H9 (cell line): Measurements from ENCODE around the gene SAMD8. TPM values are rescaled to one million over a fixed set of nuclear protein-coding genes. Genes with fewer than 3 reads are reported as not detected.
A peak's percentile ranks its signal among the peaks of the same experiment; 100 is the strongest.

Source experiments
- DNase-seq: peaks from one replicate; pipeline ENCODE4 v3.0.0-alpha.2; 2017
- H2AFZ ChIP-seq: one replicate; pipeline ENCODE4 v1.6.1; 2013; ENCODE audit warnings: mild to moderate bottlenecking, low read length, control low read depth, moderate library complexity
- H2AK5ac ChIP-seq: 2 replicates; pipeline ENCODE4 v1.6.1; 2013; ENCODE audit warnings: low read length, control low read depth, mixed read lengths; ENCODE audit not compliant: insufficient read length
- H2BK120ac ChIP-seq: one replicate; pipeline ENCODE4 v1.6.1; 2013; ENCODE audit warnings: low read depth, mild to moderate bottlenecking, low read length, control low read depth, inconsistent platforms; ENCODE audit not compliant: poor library complexity, severe bottlenecking
- H2BK12ac ChIP-seq: 2 replicates; pipeline ENCODE4 v1.6.1; 2013; ENCODE audit warnings: low read length, control low read depth, mixed read lengths, low read depth; ENCODE audit not compliant: insufficient read length
- H2BK15ac ChIP-seq: 2 replicates; pipeline ENCODE4 v1.6.1; 2013; ENCODE audit warnings: low read depth, low read length, control low read depth
- H2BK20ac ChIP-seq: one replicate; pipeline ENCODE4 v1.6.1; 2013; ENCODE audit warnings: low read depth, mild to moderate bottlenecking, low read length, control low read depth, inconsistent platforms; ENCODE audit not compliant: poor library complexity, severe bottlenecking
- H2BK5ac ChIP-seq: 2 replicates; pipeline ENCODE4 v1.6.1; 2013; ENCODE audit warnings: low read length, control low read depth, mixed read lengths; ENCODE audit not compliant: insufficient read length
- H3K14ac ChIP-seq: 2 replicates; pipeline ENCODE4 v1.6.1; 2013; ENCODE audit warnings: low read length, control low read depth; ENCODE audit not compliant: insufficient read depth
- H3K18ac ChIP-seq: 2 replicates; pipeline ENCODE4 v1.6.1; 2013; ENCODE audit warnings: low read depth, mild to moderate bottlenecking, mixed read lengths, low read length, control low read depth; ENCODE audit not compliant: insufficient read length
- H3K23ac ChIP-seq: 2 replicates; pipeline ENCODE4 v1.6.1; 2013; ENCODE audit warnings: low read length, control low read depth, mixed read lengths, low read depth; ENCODE audit not compliant: insufficient read length
- H3K23me2 ChIP-seq: 2 replicates; pipeline ENCODE4 v1.6.1; 2013; ENCODE audit warnings: low read depth, mild to moderate bottlenecking, mixed read lengths, low read length, control low read depth; ENCODE audit not compliant: insufficient read length, poor library complexity, severe bottlenecking
- H3K27ac ChIP-seq: 2 replicates; pipeline ENCODE4 v1.5.1; 2013; ENCODE audit warnings: low read length, control low read depth, mixed read lengths, low read depth; ENCODE audit not compliant: insufficient read length
- H3K27me3 ChIP-seq: 2 replicates; pipeline ENCODE4 v1.6.1; 2013; ENCODE audit warnings: low read length, control low read depth, inconsistent platforms; ENCODE audit not compliant: insufficient read depth
- H3K4ac ChIP-seq: 2 replicates; pipeline ENCODE4 v1.6.1; 2013; ENCODE audit warnings: low read depth, mild to moderate bottlenecking, control low read depth, inconsistent platforms, low read length, moderate library complexity
- H3K4me1 ChIP-seq: 2 replicates; pipeline ENCODE4 v1.6.1; 2013; ENCODE audit warnings: low read length, control low read depth, inconsistent platforms; ENCODE audit not compliant: insufficient read depth
- H3K4me2 ChIP-seq: 2 replicates; pipeline ENCODE4 v1.6.1; 2013; ENCODE audit warnings: low read length, control low read depth, mixed read lengths; ENCODE audit not compliant: insufficient read length, insufficient read depth
- H3K56ac ChIP-seq: 2 replicates; pipeline ENCODE4 v1.6.1; 2013; ENCODE audit warnings: low read depth, mild to moderate bottlenecking, mixed read lengths, low read length, control low read depth; ENCODE audit not compliant: insufficient read length
- H3K79me1 ChIP-seq: 2 replicates; pipeline ENCODE4 v1.6.1; 2013; ENCODE audit warnings: low read depth, mild to moderate bottlenecking, moderate library complexity, low read length, control low read depth, inconsistent platforms; ENCODE audit not compliant: insufficient read depth, poor library complexity, severe bottlenecking
- H3K79me2 ChIP-seq: 2 replicates; pipeline ENCODE4 v1.6.1; 2013; ENCODE audit warnings: low read length, control low read depth, inconsistent platforms; ENCODE audit not compliant: insufficient read depth
- H3K9ac ChIP-seq: 2 replicates; pipeline ENCODE4 v1.6.1; 2013; ENCODE audit warnings: low read length, control low read depth, mixed read lengths; ENCODE audit not compliant: insufficient read length; ENCODE audit errors: extremely low read depth
- H3K9me3 ChIP-seq: one replicate; pipeline ENCODE4 v1.6.1; 2013; ENCODE audit warnings: low read depth, low read length, inconsistent platforms; ENCODE audit not compliant: control insufficient read depth
- H3T11ph ChIP-seq: one replicate; pipeline ENCODE4 v1.6.1; 2013; ENCODE audit warnings: mild to moderate bottlenecking, low read length, control low read depth, inconsistent platforms
- H4K20me1 ChIP-seq: one replicate; pipeline ENCODE4 v1.6.1; 2013; ENCODE audit not compliant: control insufficient read depth, insufficient read length, insufficient read depth
- H4K5ac ChIP-seq: 2 replicates; pipeline ENCODE4 v1.6.1; 2013; ENCODE audit warnings: low read depth, mild to moderate bottlenecking, mixed read lengths, low read length, control low read depth; ENCODE audit not compliant: insufficient read length
- H4K8ac ChIP-seq: replicated peaks from 2 replicates; pipeline ENCODE4 v1.6.1; 2013; ENCODE audit warnings: low read length, control low read depth, mixed read lengths, low read depth; ENCODE audit not compliant: insufficient read length
- H4K91ac ChIP-seq: 2 replicates; pipeline ENCODE4 v1.6.1; 2013; ENCODE audit warnings: low read depth, mild to moderate bottlenecking, moderate library complexity, mixed read lengths, low read length, control low read depth; ENCODE audit not compliant: insufficient read length
- H3K27ac Mint-ChIP-seq, 3 experiments: 2 replicates in 2 of 3; 3 replicates in 1 of 3; pipeline ENCODE4 v1.8.0; 2020 to 2021; ENCODE audit warnings: mixed read lengths in 3 of 3, mild to moderate bottlenecking in 1 of 3, moderate library complexity in 1 of 3
- H3K27me3 Mint-ChIP-seq: 2 replicates; pipeline ENCODE4 v1.8.0; 2021; ENCODE audit warnings: low read depth, mild to moderate bottlenecking, moderate library complexity, mixed read lengths
- H3K36me3 Mint-ChIP-seq, 3 experiments: 2 replicates in 2 of 3; 3 replicates in 1 of 3; pipeline ENCODE4 v1.8.0; 2020 to 2021; ENCODE audit warnings: low read depth in 3 of 3, mixed read lengths in 3 of 3; ENCODE audit not compliant: insufficient read depth in 1 of 3
- H3K4me1 Mint-ChIP-seq, 2 experiments: 2 replicates each; pipeline ENCODE4 v1.8.0; 2020; ENCODE audit warnings: mixed read lengths in 2 of 2
- H3K4me3 Mint-ChIP-seq, 2 experiments: 2 replicates in 1 of 2; 3 replicates in 1 of 2; pipeline ENCODE4 v1.8.0; 2020 to 2021; ENCODE audit warnings: mild to moderate bottlenecking in 2 of 2, mixed read lengths in 2 of 2, moderate library complexity in 1 of 2
- H3K9me3 Mint-ChIP-seq, 2 experiments: 2 replicates in 1 of 2; 3 replicates in 1 of 2; pipeline ENCODE4 v1.8.0; 2020; ENCODE audit warnings: mild to moderate bottlenecking in 2 of 2, mixed read lengths in 2 of 2, moderate library complexity in 1 of 2
- WGBS: extraction: QIAGEN DNeasy Blood & Tissue Kit; methylation state at CpG from one replicate; pipeline ENCODE4 v1.1.7; 2013; ENCODE audit warnings: missing lambda C conversion rate, low lambda C conversion rate, mixed read lengths; ENCODE audit not compliant: insufficient read length; ENCODE audit errors: extremely low coverage; 5-methylcytosine and 5-hydroxymethylcytosine counted together
- total RNA-seq: library from RNA; stranded (reverse); gene quantifications from 2 replicates; pipeline ENCODE4 v1.2.1, GENCODE V29; 2021
- TF ChIP-seq, protein P1 (sequence below): fragments of 200-600 bp; sonication (generic); conservative IDR thresholded peaks from 3 replicates; pipeline ENCODE4 v1.8.0; 2021; ENCODE audit warnings: antibody characterized with exemption, mild to moderate bottlenecking

SAMD8 gene
- total RNA-seq, 1 experiment from 2014 or later = 18.8 TPM

- Histone ChIP-seq H2BK15ac (no peak overlapping the region), H3K56ac (no peak overlapping the region), H3K9ac (no peak overlapping the region), H4K20me1 (no peaks in the 10 kb centered on the region), H4K8ac (no peak overlapping the region), H2AFZ (no peak overlapping the region), H3K9me3 (no peaks in the 10 kb centered on the region), H3T11ph (no peak overlapping the region), H3K79me1 (no peaks in the 10 kb centered on the region), H3K14ac (no peak overlapping the region), H2BK12ac (no peak overlapping the region), H3K23ac (no peak overlapping the region), H4K5ac (no peak overlapping the region), H3K27me3 (no peaks in the 10 kb centered on the region), H2AK5ac (no peak overlapping the region), H3K4me1 (peaks cover 7% of the 10 kb centered on the region), H4K91ac (no peak overlapping the region), H2BK20ac (no peak overlapping the region), H3K4me2 (no peak overlapping the region), H3K18ac (no peak overlapping the region), H2BK5ac (no peak overlapping the region), H3K27ac (no peak overlapping the region), H3K23me2 (no peaks in the 10 kb centered on the region), H3K79me2 (no peaks in the 10 kb centered on the region), H3K4ac (no peak overlapping the region), H2BK120ac (no peak overlapping the region)
- no CpG with 5 or more reads among the region's 14 CpGs for WGBS
- H3K27me3 Mint-ChIP-seq = peaks cover 4% of the 10 kb centered on the region
- H3K9me3 Mint-ChIP-seq = no peaks in the 10 kb centered on the region; a peak in 1 of 5 replicates
- no peak for DNase-seq
- H3K27ac Mint-ChIP-seq = peak overlapping the region in 1 of 3 experiments; percentile 21; a peak in 2 of 7 replicates
- TF ChIP-seq, protein P1, sequence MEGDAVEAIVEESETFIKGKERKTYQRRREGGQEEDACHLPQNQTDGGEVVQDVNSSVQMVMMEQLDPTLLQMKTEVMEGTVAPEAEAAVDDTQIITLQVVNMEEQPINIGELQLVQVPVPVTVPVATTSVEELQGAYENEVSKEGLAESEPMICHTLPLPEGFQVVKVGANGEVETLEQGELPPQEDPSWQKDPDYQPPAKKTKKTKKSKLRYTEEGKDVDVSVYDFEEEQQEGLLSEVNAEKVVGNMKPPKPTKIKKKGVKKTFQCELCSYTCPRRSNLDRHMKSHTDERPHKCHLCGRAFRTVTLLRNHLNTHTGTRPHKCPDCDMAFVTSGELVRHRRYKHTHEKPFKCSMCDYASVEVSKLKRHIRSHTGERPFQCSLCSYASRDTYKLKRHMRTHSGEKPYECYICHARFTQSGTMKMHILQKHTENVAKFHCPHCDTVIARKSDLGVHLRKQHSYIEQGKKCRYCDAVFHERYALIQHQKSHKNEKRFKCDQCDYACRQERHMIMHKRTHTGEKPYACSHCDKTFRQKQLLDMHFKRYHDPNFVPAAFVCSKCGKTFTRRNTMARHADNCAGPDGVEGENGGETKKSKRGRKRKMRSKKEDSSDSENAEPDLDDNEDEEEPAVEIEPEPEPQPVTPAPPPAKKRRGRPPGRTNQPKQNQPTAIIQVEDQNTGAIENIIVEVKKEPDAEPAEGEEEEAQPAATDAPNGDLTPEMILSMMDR = no peak
- peaks cover 25 to 28% of the 10 kb centered on the region in 2 experiments for H3K4me1 Mint-ChIP-seq
- no peaks in the 10 kb centered on the region for H3K36me3 Mint-ChIP-seq
- no peak overlapping the region for H3K4me3 Mint-ChIP-seq
Measured at GRCh38 chr10:75071756-75072155, 39.7 kb upstream of the SAMD8 start.
